Measurements from ENCODE around the gene SPPL3.

DNA sequence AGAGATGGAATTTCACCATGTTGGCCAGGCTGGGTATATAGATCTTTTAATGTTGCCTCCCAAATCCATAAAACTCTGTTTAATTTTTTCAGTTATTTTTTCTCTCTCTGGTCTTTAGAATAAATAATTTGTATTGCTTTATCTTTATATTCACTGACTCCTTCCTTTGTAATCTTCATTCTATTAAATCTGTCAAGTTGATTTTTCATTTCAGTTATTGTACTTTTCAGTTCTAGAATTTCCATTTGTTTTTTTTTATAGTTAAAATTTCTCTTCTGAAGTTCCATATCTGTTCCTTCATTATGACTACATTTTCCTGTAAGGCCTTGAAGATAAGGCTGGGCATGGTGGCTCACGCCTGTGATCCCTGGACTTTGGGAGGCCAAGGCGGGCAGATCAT is 13.6 kb upstream of the SPPL3 start:
- TF ChIP-seq, protein P1, sequence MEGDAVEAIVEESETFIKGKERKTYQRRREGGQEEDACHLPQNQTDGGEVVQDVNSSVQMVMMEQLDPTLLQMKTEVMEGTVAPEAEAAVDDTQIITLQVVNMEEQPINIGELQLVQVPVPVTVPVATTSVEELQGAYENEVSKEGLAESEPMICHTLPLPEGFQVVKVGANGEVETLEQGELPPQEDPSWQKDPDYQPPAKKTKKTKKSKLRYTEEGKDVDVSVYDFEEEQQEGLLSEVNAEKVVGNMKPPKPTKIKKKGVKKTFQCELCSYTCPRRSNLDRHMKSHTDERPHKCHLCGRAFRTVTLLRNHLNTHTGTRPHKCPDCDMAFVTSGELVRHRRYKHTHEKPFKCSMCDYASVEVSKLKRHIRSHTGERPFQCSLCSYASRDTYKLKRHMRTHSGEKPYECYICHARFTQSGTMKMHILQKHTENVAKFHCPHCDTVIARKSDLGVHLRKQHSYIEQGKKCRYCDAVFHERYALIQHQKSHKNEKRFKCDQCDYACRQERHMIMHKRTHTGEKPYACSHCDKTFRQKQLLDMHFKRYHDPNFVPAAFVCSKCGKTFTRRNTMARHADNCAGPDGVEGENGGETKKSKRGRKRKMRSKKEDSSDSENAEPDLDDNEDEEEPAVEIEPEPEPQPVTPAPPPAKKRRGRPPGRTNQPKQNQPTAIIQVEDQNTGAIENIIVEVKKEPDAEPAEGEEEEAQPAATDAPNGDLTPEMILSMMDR (IDR thresholded peaks at IDR 0.05): no peak
- TF ChIP-seq TCF7L2 (IDR thresholded peaks at IDR 0.05; ENCODE audit: low read depth, low read length): no peak
